Vagina (tissue), 2 donors: ENCODE measurements around the gene TRMT2A. TPM values are rescaled to one million over a fixed set of nuclear protein-coding genes. Genes with fewer than 3 reads are reported as not detected.

ENCODE experiments used
- DNase-seq, 2 donors: peaks; one replicate each; pipeline ENCODE4 v3.0.0-alpha.2; 2017; ENCODE audit errors: extremely low spot score in 2 of 2
- H3K27ac ChIP-seq: fragments of 200-600 bp; sonication (generic); one replicate; pipeline ENCODE4 v1.5.1; 2019
- H3K27me3 ChIP-seq: fragments of 200-600 bp; sonication (generic); one replicate; pipeline ENCODE4 v1.5.1; 2019
- H3K36me3 ChIP-seq, 2 donors: fragments of 200-600 bp; sonication (generic); one replicate each; pipeline ENCODE4 v1.5.1; 2017 to 2019
- H3K4me1 ChIP-seq: fragments of 200-600 bp; sonication (generic); one replicate; pipeline ENCODE4 v1.5.1; 2019
- H3K4me3 ChIP-seq, 2 donors: fragments of 200-600 bp; sonication (generic); 1 replicate in 1 of 2; 2 replicates in 1 of 2; pipeline ENCODE4 v1.5.1; 2016 to 2019
- H3K9me3 ChIP-seq: fragments of 200-600 bp; sonication (generic); one replicate; pipeline ENCODE4 v1.5.1; 2019
- POLR2A ChIP-seq, 2 donors: fragments of 450-650 bp; IDR thresholded peaks; one replicate each; pipeline ENCODE4 v1.6.1; 2017; ENCODE audit warnings: antibody characterized with exemption in 2 of 2, mild to moderate bottlenecking in 2 of 2, moderate library complexity in 2 of 2
- POLR2AphosphoS5 ChIP-seq, 2 donors: sonication (generic); formaldehyde crosslinking; IDR thresholded peaks; one replicate each; pipeline ENCODE4 v1.9.0; 2017; ENCODE audit warnings: antibody characterized with exemption in 2 of 2, mild to moderate bottlenecking in 2 of 2, low read depth in 1 of 2; ENCODE audit not compliant: insufficient read depth in 1 of 2
- intact Hi-C: fragments of 100-400 bp; cut with DNase I; formaldehyde crosslinking; loops from one replicate; pipeline ENCODE4 v1.15.1; 2023
- total RNA-seq: library from RNA; depleted of rRNA; stranded (reverse); fragments of >200 nt; gene quantifications from one replicate; pipeline ENCODE4 v1.2.3, GENCODE V29; 2016
- TF ChIP-seq, protein P1 (sequence below), 3 experiments: fragments of 450-650 bp in 2 of 3; fragments of 200-600 bp in 1 of 3; sonication (generic) in 1 of 3; IDR thresholded peaks; one replicate each; pipeline ENCODE4 v1.5.1; 2017 to 2019; ENCODE audit warnings: antibody characterized with exemption in 3 of 3, mild to moderate bottlenecking in 2 of 3, moderate library complexity in 2 of 3

The TRMT2A gene
- total RNA-seq, 1 donor from 2014 or later = 66.5 TPM

GRCh38 chr22:20108757-20109230 is 8.2 kb downstream of the TRMT2A start:
- no peaks in the 10 kb centered on the region for H3K4me1 ChIP-seq
- intact Hi-C loops = no loop called here
- no peak for TF ChIP-seq POLR2A (IDR thresholded peaks at IDR 0.05)
- no peak for TF ChIP-seq POLR2AphosphoS5 (IDR thresholded peaks at IDR 0.05; ENCODE audit: insufficient read depth in 1 of 2, low read depth in 1 of 2)
- TF ChIP-seq, protein P1, sequence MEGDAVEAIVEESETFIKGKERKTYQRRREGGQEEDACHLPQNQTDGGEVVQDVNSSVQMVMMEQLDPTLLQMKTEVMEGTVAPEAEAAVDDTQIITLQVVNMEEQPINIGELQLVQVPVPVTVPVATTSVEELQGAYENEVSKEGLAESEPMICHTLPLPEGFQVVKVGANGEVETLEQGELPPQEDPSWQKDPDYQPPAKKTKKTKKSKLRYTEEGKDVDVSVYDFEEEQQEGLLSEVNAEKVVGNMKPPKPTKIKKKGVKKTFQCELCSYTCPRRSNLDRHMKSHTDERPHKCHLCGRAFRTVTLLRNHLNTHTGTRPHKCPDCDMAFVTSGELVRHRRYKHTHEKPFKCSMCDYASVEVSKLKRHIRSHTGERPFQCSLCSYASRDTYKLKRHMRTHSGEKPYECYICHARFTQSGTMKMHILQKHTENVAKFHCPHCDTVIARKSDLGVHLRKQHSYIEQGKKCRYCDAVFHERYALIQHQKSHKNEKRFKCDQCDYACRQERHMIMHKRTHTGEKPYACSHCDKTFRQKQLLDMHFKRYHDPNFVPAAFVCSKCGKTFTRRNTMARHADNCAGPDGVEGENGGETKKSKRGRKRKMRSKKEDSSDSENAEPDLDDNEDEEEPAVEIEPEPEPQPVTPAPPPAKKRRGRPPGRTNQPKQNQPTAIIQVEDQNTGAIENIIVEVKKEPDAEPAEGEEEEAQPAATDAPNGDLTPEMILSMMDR (IDR thresholded peaks at IDR 0.05) = no peak
- H3K9me3 ChIP-seq = no peaks in the 10 kb centered on the region
- no peak for DNase-seq
- H3K27ac ChIP-seq = no peak overlapping the region
- H3K36me3 ChIP-seq = peaks cover 0 to 86% of the 10 kb centered on the region in 2 donors
- H3K4me3 ChIP-seq = no peak overlapping the region
- no peaks in the 10 kb centered on the region for H3K27me3 ChIP-seq

DNA sequence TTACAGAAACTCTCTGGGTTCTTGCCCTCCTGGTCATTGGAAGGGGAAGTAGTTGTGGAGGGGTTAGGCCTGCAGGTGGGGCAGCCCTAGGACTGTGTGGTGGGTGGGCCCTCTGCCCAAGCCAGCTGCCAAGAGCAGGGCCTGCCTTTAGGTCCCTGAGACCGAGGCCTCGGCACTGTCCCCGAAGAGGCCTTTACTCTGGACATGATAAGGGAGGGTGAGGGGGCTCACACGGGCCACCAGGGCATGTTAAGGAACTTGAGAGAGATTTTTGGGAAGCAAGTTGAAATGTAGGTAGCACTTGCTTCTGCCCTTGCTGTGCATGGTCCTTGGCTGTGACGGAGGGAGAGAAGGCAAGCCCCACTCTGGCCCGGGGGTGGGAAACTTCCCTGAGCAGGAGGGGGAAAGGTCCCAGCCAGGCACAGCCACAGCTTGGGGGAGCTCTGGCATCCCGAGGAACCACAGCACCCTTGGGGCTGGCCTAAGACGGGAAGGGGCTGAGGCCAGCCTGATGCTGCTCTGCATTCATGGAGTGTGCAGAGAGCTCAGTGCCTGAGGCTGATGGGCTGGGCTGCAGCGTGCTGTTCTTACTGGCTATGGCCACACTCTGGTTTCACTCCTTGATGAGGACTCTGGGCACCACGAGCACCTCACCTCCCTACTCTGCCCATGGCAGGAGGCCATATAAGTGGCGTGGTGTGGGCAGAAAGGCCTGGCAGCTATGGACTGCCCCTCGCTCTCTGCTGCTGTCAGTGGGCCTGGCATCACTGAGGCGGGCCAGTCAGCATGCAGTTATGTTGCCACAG is 8.9 kb downstream of the TRMT2A start:
- H3K4me1 ChIP-seq = no peaks in the 10 kb centered on the region
- peaks cover 0 to 81% of the 10 kb centered on the region in 2 donors for H3K36me3 ChIP-seq
- TF ChIP-seq POLR2AphosphoS5 (IDR thresholded peaks at IDR 0.05; ENCODE audit: insufficient read depth in 1 of 2, low read depth in 1 of 2) (no peak), POLR2A (IDR thresholded peaks at IDR 0.05) (no peak)
- TF ChIP-seq, protein P1 (IDR thresholded peaks at IDR 0.05) = no peak

GRCh38 chr22:20107471-20107901 is 9.5 kb downstream of the TRMT2A start:
- Histone ChIP-seq H3K36me3 (peaks cover 0 to 77% of the 10 kb centered on the region in 2 donors), H3K4me1 (no peaks in the 10 kb centered on the region), H3K9me3 (no peaks in the 10 kb centered on the region), H3K27ac (no peak overlapping the region), H3K27me3 (no peaks in the 10 kb centered on the region), H3K4me3 (no peak overlapping the region)
- intact Hi-C loops = no loop called here
- TF ChIP-seq, protein P1 (IDR thresholded peaks at IDR 0.05) = no peak
- TF ChIP-seq POLR2AphosphoS5 (IDR thresholded peaks at IDR 0.05; ENCODE audit: insufficient read depth in 1 of 2, low read depth in 1 of 2) (no peak), POLR2A (IDR thresholded peaks at IDR 0.05) (no peak)
- DNase-seq = no peak

More for the DNA sequence above, 8.9 kb downstream of the TRMT2A start:
- H3K4me3 ChIP-seq = no peak overlapping the region
- no peaks in the 10 kb centered on the region for H3K27me3 ChIP-seq
- H3K27ac ChIP-seq = no peak overlapping the region
- DNase-seq = no peak
- no peaks in the 10 kb centered on the region for H3K9me3 ChIP-seq
- intact Hi-C loops = no loop called here

DNA sequence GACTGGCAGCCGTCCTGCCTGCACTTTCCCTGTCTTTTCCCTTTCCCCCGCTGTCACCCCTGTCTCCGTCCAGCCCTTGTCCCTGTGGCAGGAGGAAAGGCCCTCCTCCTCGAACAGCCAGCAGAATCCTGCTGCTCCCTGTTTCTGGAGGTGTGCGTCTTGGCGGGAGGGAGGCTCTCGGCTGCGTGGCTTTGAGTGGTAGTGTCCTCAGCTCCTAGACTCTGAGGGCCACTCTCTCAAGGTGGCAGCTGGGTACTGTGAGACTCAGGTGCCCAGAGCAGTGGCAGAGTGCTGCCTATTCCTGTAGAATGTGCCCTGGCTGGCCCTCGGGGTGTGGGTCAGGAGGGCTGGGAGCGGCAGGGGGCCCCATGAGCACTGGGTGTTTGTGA is 10.2 kb downstream of the TRMT2A start:
- TF ChIP-seq POLR2A (IDR thresholded peaks at IDR 0.05) (no peak), POLR2AphosphoS5 (IDR thresholded peaks at IDR 0.05; ENCODE audit: insufficient read depth in 1 of 2, low read depth in 1 of 2) (no peak)
- TF ChIP-seq, protein P1 (IDR thresholded peaks at IDR 0.05) = no peak
- Histone ChIP-seq H3K27ac (no peak overlapping the region), H3K4me1 (no peaks in the 10 kb centered on the region), H3K9me3 (no peaks in the 10 kb centered on the region), H3K27me3 (no peaks in the 10 kb centered on the region), H3K36me3 (peaks cover 0 to 72% of the 10 kb centered on the region in 2 donors), H3K4me3 (no peak overlapping the region)
- intact Hi-C loops = no loop called here
- no peak for DNase-seq
